ENCODE results near the gene CDH16.

DNA sequence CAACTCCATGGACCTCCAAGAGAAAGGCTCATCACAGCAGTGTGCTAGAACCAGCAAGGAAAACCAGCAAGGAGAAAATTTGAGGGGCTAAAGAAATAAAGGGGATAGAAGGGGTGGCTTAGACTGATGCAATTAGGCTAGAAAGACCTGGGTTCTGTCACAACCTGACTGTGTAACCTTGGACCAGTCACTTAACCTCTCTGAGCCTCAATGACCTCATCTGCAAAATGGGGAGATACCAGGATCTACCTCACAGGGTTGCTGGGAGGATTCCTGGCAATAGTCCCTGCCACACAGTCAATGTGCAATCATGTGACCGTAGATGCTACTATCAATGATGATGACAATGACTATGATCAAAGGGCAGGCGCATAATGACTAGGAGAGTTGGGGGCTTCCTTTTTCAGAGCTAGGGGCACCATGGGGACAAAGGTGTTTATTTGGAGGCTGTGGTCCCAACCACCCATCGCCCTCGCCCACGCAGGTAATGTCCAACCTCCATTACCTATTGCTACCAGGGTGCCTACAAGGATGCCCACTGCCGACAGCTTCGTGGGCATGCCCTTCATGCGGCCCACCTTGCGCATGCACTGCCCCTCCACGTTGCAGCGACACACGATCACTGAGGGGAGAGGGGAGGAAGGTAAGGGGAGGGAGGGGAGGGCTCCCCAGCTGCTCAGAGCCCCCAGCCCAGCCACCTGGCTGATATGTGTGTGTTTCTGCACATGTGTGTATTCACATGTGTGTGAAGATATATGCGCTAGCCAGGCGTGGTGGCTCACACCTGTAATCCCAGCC lies 9.7 kb downstream of the CDH16 start:
- TF ChIP-seq, protein P1, sequence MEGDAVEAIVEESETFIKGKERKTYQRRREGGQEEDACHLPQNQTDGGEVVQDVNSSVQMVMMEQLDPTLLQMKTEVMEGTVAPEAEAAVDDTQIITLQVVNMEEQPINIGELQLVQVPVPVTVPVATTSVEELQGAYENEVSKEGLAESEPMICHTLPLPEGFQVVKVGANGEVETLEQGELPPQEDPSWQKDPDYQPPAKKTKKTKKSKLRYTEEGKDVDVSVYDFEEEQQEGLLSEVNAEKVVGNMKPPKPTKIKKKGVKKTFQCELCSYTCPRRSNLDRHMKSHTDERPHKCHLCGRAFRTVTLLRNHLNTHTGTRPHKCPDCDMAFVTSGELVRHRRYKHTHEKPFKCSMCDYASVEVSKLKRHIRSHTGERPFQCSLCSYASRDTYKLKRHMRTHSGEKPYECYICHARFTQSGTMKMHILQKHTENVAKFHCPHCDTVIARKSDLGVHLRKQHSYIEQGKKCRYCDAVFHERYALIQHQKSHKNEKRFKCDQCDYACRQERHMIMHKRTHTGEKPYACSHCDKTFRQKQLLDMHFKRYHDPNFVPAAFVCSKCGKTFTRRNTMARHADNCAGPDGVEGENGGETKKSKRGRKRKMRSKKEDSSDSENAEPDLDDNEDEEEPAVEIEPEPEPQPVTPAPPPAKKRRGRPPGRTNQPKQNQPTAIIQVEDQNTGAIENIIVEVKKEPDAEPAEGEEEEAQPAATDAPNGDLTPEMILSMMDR (IDR thresholded peaks at IDR 0.05; ENCODE audit: low read length) = no peak
- no peak for TF ChIP-seq EZH2 (IDR thresholded peaks at IDR 0.05; ENCODE audit: borderline replicate concordance, low read length)

Data from OCI-LY1 (cell line).